ENCODE results near the gene BACH2. TPM values are rescaled to one million over a fixed set of nuclear protein-coding genes. Genes with fewer than 3 reads are reported as not detected.

The BACH2 gene
- total and polyA plus RNA-seq, 2 experiments from 2014 or later, result 1.6 to 5.7 TPM

DNA sequence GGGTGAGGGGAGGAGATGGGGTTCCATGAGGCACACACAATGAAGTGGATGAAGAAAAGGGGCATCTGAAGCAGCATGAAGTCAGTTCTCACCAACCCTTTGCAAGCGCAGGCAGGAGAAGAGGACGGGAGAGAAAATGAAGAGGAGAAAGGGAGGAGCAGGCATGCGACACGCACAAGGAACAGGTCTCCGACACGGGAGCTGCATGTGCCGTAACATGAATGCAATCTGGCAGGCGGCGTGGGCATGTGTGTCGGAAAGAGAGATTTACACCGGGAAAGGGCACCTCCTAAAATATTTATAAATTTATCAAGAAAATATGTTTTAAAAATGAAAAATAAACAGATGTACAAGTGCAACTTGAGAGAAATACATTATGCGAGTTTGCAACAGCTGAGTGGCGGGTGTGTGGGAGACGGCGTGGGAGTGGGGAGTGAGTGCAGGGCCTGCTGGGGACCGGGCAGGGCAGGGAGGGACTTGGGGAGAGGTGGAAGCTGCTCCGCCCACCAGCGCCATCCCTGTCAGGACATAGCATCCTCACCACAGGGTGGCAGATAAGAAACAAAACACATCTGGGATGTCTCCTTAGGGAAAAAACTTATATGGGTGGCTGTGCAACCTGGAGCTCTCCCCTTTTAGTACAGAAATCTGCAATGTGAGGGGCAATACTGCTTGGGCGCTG lies 361.8 kb downstream of the BACH2 start:
- DNase-seq (ENCODE audit: low spot score) (peak; percentile 60), ATAC-seq (peak; percentile 88)
- Histone ChIP-seq H3K79me2 (replicated peaks; ENCODE audit: insufficient read depth) (no peaks in the 10 kb centered on the region), H3K9me2 (ENCODE audit: insufficient read depth) (no peaks in the 10 kb centered on the region; the same call in 1 of the 2 replicates), H3F3A (replicated peaks; ENCODE audit: low read depth) (no peaks in the 10 kb centered on the region; the same call in 1 of the 2 replicates), H4K20me1 (replicated peaks; ENCODE audit: insufficient read depth) (no peaks in the 10 kb centered on the region), H3K4me3 (no peak overlapping the region), H3K27me3 (ENCODE audit: insufficient read depth) (no peaks in the 10 kb centered on the region), H3K27ac (ENCODE audit: low read depth) (no peak overlapping the region), H3K4me2 (no peak overlapping the region), H2AFZ (no peak overlapping the region), H3K36me3 (ENCODE audit: insufficient read depth) (no peaks in the 10 kb centered on the region), H3K4me1 (ENCODE audit: insufficient read depth) (no peaks in the 10 kb centered on the region)
- Mint-ChIP-seq H3K4me1 (peaks cover 2% of the 10 kb centered on the region), H3K4me3 (no peak overlapping the region), H3K27ac (no peak overlapping the region), H3K27me3 (ENCODE audit: insufficient read depth, low read depth, poor library complexity) (peaks cover 11% of the 10 kb centered on the region), H3K9me3 (no peaks in the 10 kb centered on the region), H3K36me3 (ENCODE audit: low read depth) (no peaks in the 10 kb centered on the region)
- no peak for TF ChIP-seq POLR2AphosphoS5 (IDR thresholded peaks at IDR 0.05; ENCODE audit: low read depth)
- TF ChIP-seq, protein P1, sequence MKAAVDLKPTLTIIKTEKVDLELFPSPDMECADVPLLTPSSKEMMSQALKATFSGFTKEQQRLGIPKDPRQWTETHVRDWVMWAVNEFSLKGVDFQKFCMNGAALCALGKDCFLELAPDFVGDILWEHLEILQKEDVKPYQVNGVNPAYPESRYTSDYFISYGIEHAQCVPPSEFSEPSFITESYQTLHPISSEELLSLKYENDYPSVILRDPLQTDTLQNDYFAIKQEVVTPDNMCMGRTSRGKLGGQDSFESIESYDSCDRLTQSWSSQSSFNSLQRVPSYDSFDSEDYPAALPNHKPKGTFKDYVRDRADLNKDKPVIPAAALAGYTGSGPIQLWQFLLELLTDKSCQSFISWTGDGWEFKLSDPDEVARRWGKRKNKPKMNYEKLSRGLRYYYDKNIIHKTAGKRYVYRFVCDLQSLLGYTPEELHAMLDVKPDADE (IDR thresholded peaks at IDR 0.05), result no peak
- no peak for TF ChIP-seq JUNB (IDR thresholded peaks at IDR 0.05; ENCODE audit: unreplicated experiment)
- TF ChIP-seq EZH2phosphoT487 (IDR thresholded peaks at IDR 0.05; ENCODE audit: unreplicated experiment), result no peak
- TF ChIP-seq REST (IDR thresholded peaks at IDR 0.05; ENCODE audit: unreplicated experiment), result no peak
- TF ChIP-seq STAT1 (IDR thresholded peaks at IDR 0.05; ENCODE audit: unreplicated experiment), result no peak
- TF ChIP-seq, protein P2, sequence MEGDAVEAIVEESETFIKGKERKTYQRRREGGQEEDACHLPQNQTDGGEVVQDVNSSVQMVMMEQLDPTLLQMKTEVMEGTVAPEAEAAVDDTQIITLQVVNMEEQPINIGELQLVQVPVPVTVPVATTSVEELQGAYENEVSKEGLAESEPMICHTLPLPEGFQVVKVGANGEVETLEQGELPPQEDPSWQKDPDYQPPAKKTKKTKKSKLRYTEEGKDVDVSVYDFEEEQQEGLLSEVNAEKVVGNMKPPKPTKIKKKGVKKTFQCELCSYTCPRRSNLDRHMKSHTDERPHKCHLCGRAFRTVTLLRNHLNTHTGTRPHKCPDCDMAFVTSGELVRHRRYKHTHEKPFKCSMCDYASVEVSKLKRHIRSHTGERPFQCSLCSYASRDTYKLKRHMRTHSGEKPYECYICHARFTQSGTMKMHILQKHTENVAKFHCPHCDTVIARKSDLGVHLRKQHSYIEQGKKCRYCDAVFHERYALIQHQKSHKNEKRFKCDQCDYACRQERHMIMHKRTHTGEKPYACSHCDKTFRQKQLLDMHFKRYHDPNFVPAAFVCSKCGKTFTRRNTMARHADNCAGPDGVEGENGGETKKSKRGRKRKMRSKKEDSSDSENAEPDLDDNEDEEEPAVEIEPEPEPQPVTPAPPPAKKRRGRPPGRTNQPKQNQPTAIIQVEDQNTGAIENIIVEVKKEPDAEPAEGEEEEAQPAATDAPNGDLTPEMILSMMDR (conservative IDR thresholded peaks at IDR 0.05; ENCODE audit: low read depth in 2 of 2), result peak in 1 of 2 experiments; percentile 26; a peak in 2 of 4 replicates

GRCh38 chr6:89932245-89932802 lies 364.3 kb downstream of the BACH2 start:
- Mint-ChIP-seq H3K27ac (no peak overlapping the region), H3K4me3 (no peak overlapping the region), H3K27me3 (ENCODE audit: insufficient read depth, low read depth, poor library complexity) (peaks cover 9% of the 10 kb centered on the region), H3K4me1 (peaks cover 8% of the 10 kb centered on the region), H3K9me3 (no peaks in the 10 kb centered on the region), H3K36me3 (ENCODE audit: low read depth) (no peaks in the 10 kb centered on the region)
- H3K27me3 ChIP-seq (ENCODE audit: insufficient read depth), result no peaks in the 10 kb centered on the region
- no peaks in the 10 kb centered on the region; the same call in 1 of the 2 replicates for H3F3A ChIP-seq (replicated peaks; ENCODE audit: low read depth)
- no peaks in the 10 kb centered on the region; the same call in 1 of the 2 replicates for H3K9me2 ChIP-seq (ENCODE audit: insufficient read depth)
- ATAC-seq (no peak), DNase-seq (ENCODE audit: low spot score) (no peak)
- no peaks in the 10 kb centered on the region for H3K79me2 ChIP-seq (replicated peaks; ENCODE audit: insufficient read depth)
- H3K4me2 ChIP-seq, result no peak overlapping the region
- no peaks in the 10 kb centered on the region for H3K36me3 ChIP-seq (ENCODE audit: insufficient read depth)
- 0 out of 2 replicates have a peak, but pooled peaks cover 5% of the 10 kb centered on the region for H3K4me1 ChIP-seq (ENCODE audit: insufficient read depth)
- no peak overlapping the region for H3K4me3 ChIP-seq
- no peak overlapping the region for H2AFZ ChIP-seq
- no peak overlapping the region for H3K27ac ChIP-seq (ENCODE audit: low read depth)
- no peaks in the 10 kb centered on the region for H4K20me1 ChIP-seq (replicated peaks; ENCODE audit: insufficient read depth)
- no peak for TF ChIP-seq REST (IDR thresholded peaks at IDR 0.05; ENCODE audit: unreplicated experiment)
- TF ChIP-seq CREB1 (CRISPR knock-in tag; IDR thresholded peaks at IDR 0.05; ENCODE audit: low read depth), result no peak
- no peak for TF ChIP-seq ZNF114 (CRISPR knock-in tag; IDR thresholded peaks at IDR 0.05)
- no peak for TF ChIP-seq ZNF331 (CRISPR knock-in tag; IDR thresholded peaks at IDR 0.05; ENCODE audit: low read depth)
- no peak for TF ChIP-seq STAT1 (IDR thresholded peaks at IDR 0.05; ENCODE audit: unreplicated experiment)
- TF ChIP-seq, protein P1 (IDR thresholded peaks at IDR 0.05), result no peak
- TF ChIP-seq POLR2AphosphoS5 (IDR thresholded peaks at IDR 0.05; ENCODE audit: low read depth), result no peak

All from GM23338 (cell line).